ENCODE data around the gene SLC26A3. TPM values are rescaled to one million over a fixed set of nuclear protein-coding genes. Genes with fewer than 3 reads are reported as not detected.

Gene SLC26A3
- total and polyA plus RNA-seq, 4 donors: 1.3 to 20.9 TPM; not detected in 2

GRCh38 chr7:107782374-107782773 is 20.6 kb downstream of the SLC26A3 start:
- intact Hi-C loops (cut with DNase I): no loop called here
- H3K36me3 ChIP-seq (ENCODE audit: control insufficient read depth in 1 of 2, insufficient read depth in 2 of 2, low read length in 1 of 2): no peaks in the 10 kb centered on the region
- ATAC-seq (ENCODE audit: low FRiP score) (no peak), DNase-seq (no peak)
- H3K27me3 ChIP-seq (ENCODE audit: control insufficient read depth in 1 of 2, insufficient read depth in 2 of 2, low read length in 1 of 2): peaks cover 0 to 2% of the 10 kb centered on the region in 2 donors
- H3K9me3 ChIP-seq (ENCODE audit: control insufficient read depth, low read length): no peaks in the 10 kb centered on the region
- no peaks in the 10 kb centered on the region for H3K4me1 ChIP-seq (ENCODE audit: control insufficient read depth in 1 of 2, insufficient read depth in 2 of 2, low read length in 2 of 2)
- no peak overlapping the region for H3K4me3 ChIP-seq (ENCODE audit: low read length in 2 of 2)
- no peak overlapping the region for H3K27ac ChIP-seq (ENCODE audit: low read depth in 1 of 2, low read length in 2 of 2)
- WGBS, 2 donors: 56 to 62% methylated on average over 3 of the region's 3 CpGs

GRCh38 chr7:107779647-107780099 is 23.4 kb downstream of the SLC26A3 start:
- H3K27ac ChIP-seq (ENCODE audit: low read depth in 1 of 2, low read length in 2 of 2): no peak overlapping the region
- H3K36me3 ChIP-seq (ENCODE audit: control insufficient read depth in 1 of 2, insufficient read depth in 2 of 2, low read length in 1 of 2): no peaks in the 10 kb centered on the region
- no peaks in the 10 kb centered on the region for H3K4me1 ChIP-seq (ENCODE audit: control insufficient read depth in 1 of 2, insufficient read depth in 2 of 2, low read length in 2 of 2)
- WGBS, 2 donors: 82 to 91% methylated on average over 6 of the region's 6 CpGs
- H3K9me3 ChIP-seq (ENCODE audit: control insufficient read depth, low read length): no peaks in the 10 kb centered on the region
- DNase-seq (no peak), ATAC-seq (ENCODE audit: low FRiP score) (no peak)
- no peaks in the 10 kb centered on the region for H3K27me3 ChIP-seq (ENCODE audit: control insufficient read depth in 1 of 2, insufficient read depth in 2 of 2, low read length in 1 of 2)
- H3K4me3 ChIP-seq (ENCODE audit: low read length in 2 of 2): no peak overlapping the region
- intact Hi-C loops (cut with DNase I): no loop called here

GRCh38 chr7:107778283-107778682 is 24.7 kb downstream of the SLC26A3 start:
- no peak for DNase-seq
- no peaks in the 10 kb centered on the region for H3K36me3 ChIP-seq (ENCODE audit: control insufficient read depth in 1 of 2, insufficient read depth in 2 of 2, low read length in 1 of 2)
- H3K27me3 ChIP-seq (ENCODE audit: control insufficient read depth in 1 of 2, insufficient read depth in 2 of 2, low read length in 1 of 2): no peaks in the 10 kb centered on the region
- H3K4me3 ChIP-seq (ENCODE audit: low read length in 2 of 2): no peak overlapping the region
- no peaks in the 10 kb centered on the region for H3K4me1 ChIP-seq (ENCODE audit: control insufficient read depth in 1 of 2, insufficient read depth in 2 of 2, low read length in 2 of 2)
- intact Hi-C loops (cut with DNase I): no loop called here
- ATAC-seq (ENCODE audit: low FRiP score): no peak
- 81 to 90% methylated on average over 4 of the region's 4 CpGs for WGBS, 2 donors
- H3K9me3 ChIP-seq (ENCODE audit: control insufficient read depth, low read length): no peaks in the 10 kb centered on the region
- no peak overlapping the region for H3K27ac ChIP-seq (ENCODE audit: low read depth in 1 of 2, low read length in 2 of 2)

GRCh38 chr7:107777702-107778101 is 25.3 kb downstream of the SLC26A3 start:
- Histone ChIP-seq H3K27me3 (ENCODE audit: control insufficient read depth in 1 of 2, insufficient read depth in 2 of 2, low read length in 1 of 2) (no peaks in the 10 kb centered on the region), H3K27ac (ENCODE audit: low read depth in 1 of 2, low read length in 2 of 2) (no peak overlapping the region), H3K9me3 (ENCODE audit: control insufficient read depth, low read length) (no peaks in the 10 kb centered on the region), H3K36me3 (ENCODE audit: control insufficient read depth in 1 of 2, insufficient read depth in 2 of 2, low read length in 1 of 2) (no peaks in the 10 kb centered on the region), H3K4me3 (ENCODE audit: low read length in 2 of 2) (no peak overlapping the region), H3K4me1 (ENCODE audit: control insufficient read depth in 1 of 2, insufficient read depth in 2 of 2, low read length in 2 of 2) (no peaks in the 10 kb centered on the region)
- 85% methylated on average over 3 of the region's 3 CpGs for WGBS, 2 donors
- intact Hi-C loops (cut with DNase I): no loop called here
- DNase-seq (no peak), ATAC-seq (ENCODE audit: low FRiP score) (no peak)

- 30 to 33% methylated on average over 2 of the region's 2 CpGs for WGBS, 2 donors
- no peak for ATAC-seq (ENCODE audit: low FRiP score)
Measured at GRCh38 chr7:107773027-107773426, 30.0 kb downstream of the SLC26A3 start.

GRCh38 chr7:107768263-107768662 is 34.8 kb downstream of the SLC26A3 start:
- H3K27ac ChIP-seq (ENCODE audit: low read depth in 1 of 2, low read length in 2 of 2): no peak overlapping the region
- DNase-seq (no peak), ATAC-seq (ENCODE audit: low FRiP score) (no peak)
- intact Hi-C loops (cut with DNase I): no loop called here
- H3K27me3 ChIP-seq (ENCODE audit: control insufficient read depth in 1 of 2, insufficient read depth in 2 of 2, low read length in 1 of 2): no peaks in the 10 kb centered on the region
- WGBS, 2 donors: 69 to 70% methylated on average over 1 of the region's 1 CpG
- no peak overlapping the region for H3K4me3 ChIP-seq (ENCODE audit: low read length in 2 of 2)
- H3K36me3 ChIP-seq (ENCODE audit: control insufficient read depth in 1 of 2, insufficient read depth in 2 of 2, low read length in 1 of 2): no peaks in the 10 kb centered on the region
- H3K9me3 ChIP-seq (ENCODE audit: control insufficient read depth, low read length): no peaks in the 10 kb centered on the region
- no peaks in the 10 kb centered on the region for H3K4me1 ChIP-seq (ENCODE audit: control insufficient read depth in 1 of 2, insufficient read depth in 2 of 2, low read length in 2 of 2)

More at GRCh38 chr7:107773027-107773426, 30.0 kb downstream of the SLC26A3 start:
- no peak for DNase-seq
- Histone ChIP-seq H3K4me3 (ENCODE audit: low read length in 2 of 2) (no peak overlapping the region), H3K9me3 (ENCODE audit: control insufficient read depth, low read length) (no peaks in the 10 kb centered on the region), H3K36me3 (ENCODE audit: control insufficient read depth in 1 of 2, insufficient read depth in 2 of 2, low read length in 1 of 2) (no peaks in the 10 kb centered on the region), H3K27me3 (ENCODE audit: control insufficient read depth in 1 of 2, insufficient read depth in 2 of 2, low read length in 1 of 2) (no peaks in the 10 kb centered on the region), H3K4me1 (ENCODE audit: control insufficient read depth in 1 of 2, insufficient read depth in 2 of 2, low read length in 2 of 2) (no peaks in the 10 kb centered on the region), H3K27ac (ENCODE audit: low read depth in 1 of 2, low read length in 2 of 2) (no peak overlapping the region)
- intact Hi-C loops (cut with DNase I): no loop called here

GRCh38 chr7:107767391-107767790 is 35.6 kb downstream of the SLC26A3 start:
- H3K4me1 ChIP-seq (ENCODE audit: control insufficient read depth in 1 of 2, insufficient read depth in 2 of 2, low read length in 2 of 2): no peaks in the 10 kb centered on the region
- ATAC-seq (ENCODE audit: low FRiP score) (no peak), DNase-seq (no peak)
- no peaks in the 10 kb centered on the region for H3K36me3 ChIP-seq (ENCODE audit: control insufficient read depth in 1 of 2, insufficient read depth in 2 of 2, low read length in 1 of 2)
- no peak overlapping the region for H3K4me3 ChIP-seq (ENCODE audit: low read length in 2 of 2)
- WGBS, 2 donors: 98 to 99% methylated on average over 2 of the region's 2 CpGs
- intact Hi-C loops (cut with DNase I): no loop called here
- no peaks in the 10 kb centered on the region for H3K9me3 ChIP-seq (ENCODE audit: control insufficient read depth, low read length)
- no peaks in the 10 kb centered on the region for H3K27me3 ChIP-seq (ENCODE audit: control insufficient read depth in 1 of 2, insufficient read depth in 2 of 2, low read length in 1 of 2)
- no peak overlapping the region for H3K27ac ChIP-seq (ENCODE audit: low read depth in 1 of 2, low read length in 2 of 2)

- intact Hi-C loops (cut with DNase I): no loop called here
- WGBS, 2 donors: 100% methylated on average over 1 of the region's 1 CpG
- Histone ChIP-seq H3K4me3 (ENCODE audit: low read length in 2 of 2) (no peak overlapping the region), H3K9me3 (ENCODE audit: control insufficient read depth, low read length) (no peaks in the 10 kb centered on the region), H3K4me1 (ENCODE audit: control insufficient read depth in 1 of 2, insufficient read depth in 2 of 2, low read length in 2 of 2) (no peaks in the 10 kb centered on the region), H3K36me3 (ENCODE audit: control insufficient read depth in 1 of 2, insufficient read depth in 2 of 2, low read length in 1 of 2) (peaks cover 8 to 9% of the 10 kb centered on the region in 2 donors), H3K27me3 (ENCODE audit: control insufficient read depth in 1 of 2, insufficient read depth in 2 of 2, low read length in 1 of 2) (no peaks in the 10 kb centered on the region), H3K27ac (ENCODE audit: low read depth in 1 of 2, low read length in 2 of 2) (no peak overlapping the region)
- ATAC-seq (ENCODE audit: low FRiP score) (no peak), DNase-seq (no peak)
Measured at GRCh38 chr7:107758667-107759066, 44.4 kb downstream of the SLC26A3 start.

GRCh38 chr7:107754642-107755041 is 48.4 kb downstream of the SLC26A3 start:
- H3K36me3 ChIP-seq (ENCODE audit: control insufficient read depth in 1 of 2, insufficient read depth in 2 of 2, low read length in 1 of 2): peaks cover 9 to 11% of the 10 kb centered on the region in 2 donors
- no peak for DNase-seq
- ATAC-seq (ENCODE audit: low FRiP score): no peak
- intact Hi-C loops (cut with DNase I): no loop called here
- H3K9me3 ChIP-seq (ENCODE audit: control insufficient read depth, low read length): no peaks in the 10 kb centered on the region
- H3K27me3 ChIP-seq (ENCODE audit: control insufficient read depth in 1 of 2, insufficient read depth in 2 of 2, low read length in 1 of 2): no peaks in the 10 kb centered on the region
- no peak overlapping the region for H3K4me3 ChIP-seq (ENCODE audit: low read length in 2 of 2)
- H3K27ac ChIP-seq (ENCODE audit: low read depth in 1 of 2, low read length in 2 of 2): no peak overlapping the region
- WGBS, 2 donors: 97 to 99% methylated on average over 2 of the region's 2 CpGs
- H3K4me1 ChIP-seq (ENCODE audit: control insufficient read depth in 1 of 2, insufficient read depth in 2 of 2, low read length in 2 of 2): no peaks in the 10 kb centered on the region

Measured in aorta (tissue), 5 donors.